ENCODE measurements around the gene CASP3. TPM values are rescaled to one million over a fixed set of nuclear protein-coding genes. Genes with fewer than 3 reads are reported as not detected.
A peak's percentile ranks its signal among the peaks of the same experiment; 100 is the strongest.

Gene CASP3
- 3.0 and 10.7 TPM in 2 replicates for total RNA-seq (2011; cell fraction: chromatin; rRNA removed; ENCODE audit: low replicate concordance)
- total RNA-seq (2011; cell fraction: nucleolus; rRNA removed), result 3.0 and 3.9 TPM in 2 replicates
- 5.9 and 10.9 TPM in 2 replicates for total RNA-seq (2011; cell fraction: nucleoplasm; rRNA removed)
- total RNA-seq (2014; rRNA removed) (22.0 and 24.9 TPM in 2 replicates), total RNA-seq (2014; rRNA removed; fragmentation: Illumina TruSeq; extraction: Trizol) (38.3 and 41.2 TPM in 2 replicates), total RNA-seq (2015; rRNA removed; fragmentation: Illumina TruSeq; extraction: Trizol) (37.9 and 40.1 TPM in 2 replicates), total RNA-seq (2021) (26.4 and 28.7 TPM in 2 replicates), polyA plus RNA-seq (2011; rRNA removed) (32.8 and 38.6 TPM in 2 replicates), polyA plus RNA-seq (2014; fragmentation: Illumina TruSeq; extraction: Trizol) (31.4 and 31.8 TPM in 2 replicates), polyA plus RNA-seq (2014; fragmentation: Nextera tagmentation; extraction: Ambion mirVana) (10 to 100 TPM; 17.6 to 39.3 TPM), polyA plus RNA-seq (2014; rRNA removed) (29.9 and 30.3 TPM in 2 replicates), polyA minus RNA-seq (2011; rRNA and poly(A)+ RNA removed) (21.6 and 22.6 TPM in 2 replicates), Bru-seq, nascent RNA (percentile 83 among the genes with signal in this experiment), BruChase-seq, experiment 1, labeled RNA remaining after a 2-hour chase (percentile 86 among the genes with signal in this experiment), BruChase-seq, experiment 2, labeled RNA remaining after a 6-hour chase (percentile 87 among the genes with signal in this experiment)
- polyA plus RNA-seq (2011; cell fraction: cytosol; rRNA removed), result 6.6 and 15.4 TPM in 2 replicates
- polyA plus RNA-seq (2011; cell fraction: nucleus; rRNA removed), result 7.5 and 12.3 TPM in 2 replicates
- 25.0 and 26.4 TPM in 2 replicates for polyA plus RNA-seq (2012)
- polyA minus RNA-seq (2011; cell fraction: cytosol; rRNA and poly(A)+ RNA removed), result 8.4 and 10.9 TPM in 2 replicates
- polyA minus RNA-seq (2011; cell fraction: nucleus; rRNA and poly(A)+ RNA removed), result 2.6 and 6.4 TPM in 2 replicates
- long read RNA-seq, experiment 1, transcript CASP3-206 (7 exons, 2,540 nt), result minor isoform, 41 of 153 reads
- long read RNA-seq, experiment 1, transcript CASP3-201 (8 exons, 2,673 nt), result major isoform, 71 of 153 reads
- long read RNA-seq, experiment 1, partial matches to known transcripts, result 12 of 153 reads
- long read RNA-seq, experiment 1, other reads (novel, unspliced or antisense), result 23 of 153 reads
- long read RNA-seq, experiment 2, partial matches to known transcripts, result 4 of 29 reads
- long read RNA-seq, experiment 2, other reads (novel, unspliced or antisense), result 18 of 29 reads
- long read RNA-seq, experiment 3, transcript CASP3-201 (8 exons, 2,673 nt), result major isoform, 33 of 53 reads
- long read RNA-seq, experiment 3, transcript CASP3-206 (7 exons, 2,540 nt), result minor isoform, 15 of 53 reads
- long read RNA-seq, experiment 3, partial matches to known transcripts, result 2 of 53 reads
- long read RNA-seq, experiment 3, other reads (novel, unspliced or antisense), result 3 of 53 reads

DNA sequence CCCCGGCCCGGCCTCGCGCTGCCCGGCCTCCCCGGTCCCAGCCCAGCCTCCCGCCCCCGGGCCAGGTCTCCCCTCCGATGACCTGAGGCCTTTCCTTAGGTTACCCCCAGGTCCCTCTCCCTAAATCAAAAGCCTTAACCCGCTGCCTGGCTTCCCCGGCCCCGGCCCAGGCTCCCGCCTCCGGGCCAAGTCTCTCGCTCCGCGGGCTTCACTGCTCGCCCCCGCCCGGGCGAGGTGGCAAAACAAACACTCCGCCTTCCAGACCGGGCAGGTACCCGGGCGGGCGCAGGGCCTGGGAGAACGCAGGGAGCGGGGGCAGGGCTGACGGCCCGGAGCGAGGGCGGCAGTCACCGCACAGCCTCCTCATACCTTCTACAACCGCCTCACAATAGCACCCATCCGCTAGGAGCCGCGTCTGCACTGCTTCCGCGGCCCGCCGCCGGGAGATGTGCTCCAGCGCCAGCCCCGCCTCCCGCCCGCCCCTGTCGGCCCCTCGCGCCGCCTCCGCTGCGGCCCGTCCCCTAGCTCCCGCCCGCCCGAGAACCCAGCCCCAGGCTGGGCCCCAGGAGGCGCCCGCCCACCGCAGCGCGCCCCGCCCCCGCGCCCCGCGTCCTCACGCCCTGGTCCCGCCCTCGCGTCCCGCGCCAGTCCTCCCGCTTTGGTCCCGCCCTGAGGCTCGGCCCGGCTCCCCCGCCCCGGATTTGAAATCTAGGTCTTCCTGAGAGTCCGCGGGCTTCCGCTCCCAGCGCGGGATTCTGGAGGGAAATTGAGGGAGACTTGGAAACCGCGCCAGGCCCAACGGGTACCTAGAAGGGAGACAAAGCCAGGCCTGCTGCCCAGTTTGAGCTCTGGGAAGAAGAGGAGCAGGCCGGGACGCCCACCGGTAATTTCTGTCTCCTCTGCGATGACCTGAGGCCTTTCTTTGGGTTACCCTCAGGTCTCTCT lies at the start of gene CASP3, which contains the start of gene PRIMPOL:
Gene CASP3 (minus strand): TSS at position 422 of the 945 bp plus-strand sequence. CDS start 10,994 bp downstream, outside the sequence.
Gene PRIMPOL (plus strand): TSS at position 713 of the 945 bp plus-strand sequence. CDS start 7,403 bp downstream, outside the sequence.
- H3K9ac ChIP-seq (ENCODE audit: insufficient read depth in 1 of 2, low read depth in 2 of 2, low read length in 2 of 2), result peak within 1 kb of the TSS; percentile 91 to 92
- 0% methylated on average over 35 of the region's 90 CpGs for WGBS (ENCODE audit: insufficient coverage, low coverage, missing lambda C conversion rate)
- H2AFZ ChIP-seq (ENCODE audit: low read depth, low read length), result peak within 1 kb of the TSS; percentile 91
- H3K4me3 ChIP-seq, result peak within 1 kb of the TSS; percentile 96
- H4K20me1 ChIP-seq (replicated peaks; ENCODE audit: control insufficient read depth, insufficient read depth, low read length), result peaks cover 7% of the 10 kb centered on the region; the same call in 1 of the 2 replicates
- in situ Hi-C loops (cut with MboI) (no loop called here), intact Hi-C loops (cut with micrococcal nuclease) (loop anchor here (2.0 to 10.0 kb wide), 4 partner anchors 36 to 387 kb away; partner anchors contain the start of gene CENPU)
- H3K27ac ChIP-seq (ENCODE audit: extremely low read depth, low read depth, low read length), result peak within 1 kb of the TSS; percentile 89
- H3K36me3 ChIP-seq (ENCODE audit: control insufficient read depth, insufficient read depth, low read length), result peaks cover 35% of the 10 kb centered on the region
- ATAC-seq, result peak; percentile 92
- CTCF ChIA-PET (ENCODE audit: low intra/inter-chr PET ratio), result no interaction called here
- peak within 1 kb of the TSS; percentile 99 for H3K4me2 ChIP-seq (ENCODE audit: insufficient read depth, low read length)
- peak; percentile 91 to 98 (median 92) for DNase-seq (ENCODE audit: extremely low read depth in 1 of 4, low spot score in 3 of 4)
- H3K9me3 ChIP-seq (replicated peaks; ENCODE audit: control insufficient read depth, insufficient read depth, low read depth, low read length), result no peaks in the 10 kb centered on the region
- no TSS peak for BruUV-seq (replicated peaks)
- no peaks in the 10 kb centered on the region for H3K9me1 ChIP-seq (ENCODE audit: control insufficient read depth, insufficient read depth, low read length)
- peaks cover 17 to 19% of the 10 kb centered on the region in 2 experiments for H3K4me1 ChIP-seq (replicated peaks in 1 of 2; ENCODE audit: control insufficient read depth in 2 of 2, insufficient read depth in 2 of 2, low read length in 2 of 2)
- H3K79me2 ChIP-seq (ENCODE audit: control insufficient read depth, insufficient read depth, low read length), result peaks cover 56% of the 10 kb centered on the region
- POLR2A ChIA-PET, result interaction anchor here (0.6 to 1.3 kb wide), 9 partner anchors 11 to 386 kb away, joined by 3 to 6 read pairs (median 3); no protein-coding TSS in a partner anchor
- FAIRE-seq, result peak; percentile 35
- no peaks in the 10 kb centered on the region for H3K27me3 ChIP-seq (ENCODE audit: control insufficient read depth in 2 of 2, insufficient read depth in 2 of 2, low read length in 2 of 2)
- TF ChIP-seq TAF1 (IDR thresholded peaks at IDR 0.05; ENCODE audit: control insufficient read depth, extremely low read depth, insufficient read depth, low read length, severe bottlenecking), result peak; percentile 77
- TF ChIP-seq ZNF121 (CRISPR knock-in tag; conservative IDR thresholded peaks at IDR 0.05), result 0 out of 2 replicates have a peak, but pooled peaks have one; percentile 14
- peak; percentile 67; the same call in 1 of the 2 replicates for TF ChIP-seq ZBTB1 (CRISPR knock-in tag; IDR thresholded peaks at IDR 0.05; ENCODE audit: borderline replicate concordance, low read depth)
- peak; percentile 38 for TF ChIP-seq RBM25 (IDR thresholded peaks at IDR 0.05; ENCODE audit: low read depth, low read length, severe bottlenecking)
- TF ChIP-seq ETV1 (tag; conservative IDR thresholded peaks at IDR 0.05; ENCODE audit: low read depth), result peak; percentile 72
- peak; percentile 87 for TF ChIP-seq VEZF1 (CRISPR knock-in tag; IDR thresholded peaks at IDR 0.05)
- TF ChIP-seq BCOR (IDR thresholded peaks at IDR 0.05), result peak; percentile 53
- peak; percentile 28; the same call in 1 of the 2 replicates for TF ChIP-seq SPI1 (IDR thresholded peaks at IDR 0.05; ENCODE audit: borderline replicate concordance, low read depth, low read length)
- peak; percentile 54; the same call in 1 of the 2 replicates for TF ChIP-seq PML (IDR thresholded peaks at IDR 0.05; ENCODE audit: low read length)
- TF ChIP-seq RB1 (IDR thresholded peaks at IDR 0.05; ENCODE audit: low read depth), result peak; percentile 53
- TF ChIP-seq CC2D1A (IDR thresholded peaks at IDR 0.05), result peak; percentile 94
- TF ChIP-seq POU5F1 (IDR thresholded peaks at IDR 0.05; ENCODE audit: borderline replicate concordance, low read depth, low read length, partially characterized antibody), result no peak
- peak in 1 of 2 experiments; percentile 71; a peak in 2 of 4 replicates for TF ChIP-seq SIN3A (IDR thresholded peaks at IDR 0.05; ENCODE audit: borderline replicate concordance in 2 of 2, control insufficient read depth in 1 of 2, low read depth in 2 of 2, low read length in 2 of 2)
